HepG2 (cell line): ENCODE measurements around the gene CHID1. TPM values are rescaled to one million over a fixed set of nuclear protein-coding genes. Genes with fewer than 3 reads are reported as not detected.

Experiments used
- BATF2 ChIP-seq: sonication (generic); formaldehyde crosslinking; IDR thresholded peaks from 2 replicates; pipeline ENCODE4 v1.8.0; 2022; ENCODE audit warnings: mild to moderate bottlenecking, missing genetic modification reagents, moderate library complexity
- HNRNPLL ChIP-seq: fragments of 200-400 bp; formaldehyde crosslinking; IDR thresholded peaks from 2 replicates; pipeline ENCODE4 v1.6.1; 2017; ENCODE audit warnings: mild to moderate bottlenecking, low read depth, low read length; ENCODE audit not compliant: poor library complexity, severe bottlenecking
- MAX ChIP-seq: IDR thresholded peaks from 2 replicates; pipeline ENCODE4 v1.6.1; 2012; ENCODE audit warnings: inconsistent platforms
- MTERF4 ChIP-seq: sonication (generic); formaldehyde crosslinking; IDR thresholded peaks from 2 replicates; pipeline ENCODE4 v1.8.0; 2023; ENCODE audit warnings: mild to moderate bottlenecking, missing genetic modification reagents
- PATZ1 ChIP-seq: sonication (generic); formaldehyde crosslinking; IDR thresholded peaks from 2 replicates; pipeline ENCODE4 v1.4.0; 2020; ENCODE audit warnings: missing genetic modification reagents
- PAXIP1 ChIP-seq: sonication (generic); formaldehyde crosslinking; conservative IDR thresholded peaks from 2 replicates; pipeline ENCODE4 v1.4.0; 2020; ENCODE audit warnings: mild to moderate bottlenecking, missing genetic modification reagents, moderate library complexity
- polyA plus RNA-seq, 8 experiments: library from polyadenylated mRNA; depleted of rRNA in 3 of 8; stranded (reverse) in 7 of 8; unstranded in 1 of 8; fragments of >200 nt; fragmentation: Illumina TruSeq in 4 of 8; extraction: Trizol in 4 of 8; gene quantifications; 2 replicates each; pipeline versions ENCODE4 v1.2.1 to v1.2.3, GENCODE V29; 2011 to 2016; ENCODE audit warnings: low read depth in 4 of 8, missing spikeins in 1 of 8, mixed read lengths in 1 of 8; ENCODE audit not compliant: insufficient read depth in 1 of 8
- total RNA-seq, 5 experiments: library from RNA; depleted of rRNA; stranded (reverse); fragments of >200 nt; fragmentation: Illumina TruSeq; extraction: Trizol; gene quantifications; 2 replicates each; pipeline ENCODE4 v1.2.3, GENCODE V29; 2016; ENCODE audit warnings: low read depth in 1 of 5

Gene CHID1
- total and polyA plus RNA-seq, 2 of the 13 experiments (the other 11 are each of a cell fraction or from before 2014, with no cell fraction given): 65.1 to 93.6 TPM

GRCh38 chr11:833114-833791, 77.4 kb downstream of the CHID1 start (continued):
- TF ChIP-seq MTERF4 (CRISPR knock-in tag) (no peak), BATF2 (no peak), PAXIP1 (CRISPR knock-in tag) (no peak), HNRNPLL (peak; percentile 33), PATZ1 (CRISPR knock-in tag) (peak; percentile 52; the same call in 1 of the 2 replicates), MAX (peak; percentile 12)
